Neural cell (in vitro differentiated cells): ENCODE measurements around the gene DYNC2H1. TPM values are rescaled to one million over a fixed set of nuclear protein-coding genes. Genes with fewer than 3 reads are reported as not detected.

Source experiments
- H2AFZ ChIP-seq: fragments of 200-600, 300-800 bp; sonication (generic), shearing (Covaris generic); 2 replicates; pipeline ENCODE4 v1.6.0; 2014; ENCODE audit warnings: low read depth, mild to moderate bottlenecking, antibody characterized with exemption, low read length, moderate library complexity
- H3F3A ChIP-seq: fragments of 200-600 bp; shearing (Covaris generic); 2 replicates; pipeline ENCODE4 v1.6.1; 2016; ENCODE audit warnings: mild to moderate bottlenecking, moderate library complexity, mixed read lengths, antibody characterized with exemption, low read length; ENCODE audit not compliant: insufficient read depth, poor library complexity, severe bottlenecking
- H3K27ac ChIP-seq: fragments of 200-600, 300-800 bp; sonication (generic), shearing (Covaris generic); 2 replicates; pipeline ENCODE4 v1.5.1; 2014; ENCODE audit warnings: mild to moderate bottlenecking, low read length, moderate library complexity
- H3K27me3 ChIP-seq: fragments of 300-800, 200-600 bp; sonication (generic), shearing (Covaris generic); 2 replicates; pipeline ENCODE4 v1.6.0; 2014; ENCODE audit warnings: mild to moderate bottlenecking, low read depth, low read length, moderate library complexity; ENCODE audit not compliant: insufficient read depth
- H3K36me3 ChIP-seq: fragments of 300-800, 200-600 bp; sonication (generic), shearing (Covaris generic); 2 replicates; pipeline ENCODE4 v1.5.1; 2014; ENCODE audit warnings: mild to moderate bottlenecking, antibody characterized with exemption, low read length, moderate library complexity; ENCODE audit not compliant: insufficient read depth
- H3K4me2 ChIP-seq: fragments of 300-800, 200-600 bp; sonication (generic), shearing (Covaris generic); 2 replicates; pipeline ENCODE4 v1.6.0; 2014; ENCODE audit warnings: mild to moderate bottlenecking, low read length
- H3K4me3 ChIP-seq: fragments of 300-800, 200-600 bp; sonication (generic), shearing (Covaris generic); 2 replicates; pipeline ENCODE4 v1.5.1; 2014; ENCODE audit warnings: mild to moderate bottlenecking, low read length, moderate library complexity
- H3K79me2 ChIP-seq: fragments of 200-600 bp; shearing (Covaris generic); replicated peaks from 2 replicates; pipeline ENCODE4 v1.6.0; 2014; ENCODE audit warnings: mild to moderate bottlenecking, low read length, moderate library complexity; ENCODE audit not compliant: insufficient read depth
- H3K9ac ChIP-seq: fragments of 300-800, 200-600 bp; sonication (generic), shearing (Covaris generic); 2 replicates; pipeline ENCODE4 v1.6.1; 2016; ENCODE audit warnings: mild to moderate bottlenecking, low read length, mixed read lengths
- H3K9me2 ChIP-seq: fragments of 200-600 bp; shearing (Covaris generic); 2 replicates; pipeline ENCODE4 v1.6.1; 2016; ENCODE audit warnings: mild to moderate bottlenecking, low read length, mixed read lengths; ENCODE audit not compliant: insufficient read depth
- H3K9me3 ChIP-seq: fragments of 200-600, 300-800 bp; sonication (generic), shearing (Covaris generic); 2 replicates; pipeline ENCODE4 v1.6.1; 2016; ENCODE audit warnings: mild to moderate bottlenecking, mixed run types, low read length, moderate library complexity, mixed read lengths
- H4K20me1 ChIP-seq: fragments of 200-600 bp; shearing (Covaris generic); 2 replicates; pipeline ENCODE4 v1.6.1; 2016; ENCODE audit warnings: mild to moderate bottlenecking, mixed run types; ENCODE audit not compliant: insufficient read depth
- CTCF ChIP-seq: fragments of 450-650 bp; IDR thresholded peaks from 2 replicates; pipeline ENCODE4 v1.5.1; 2014; ENCODE audit warnings: antibody characterized with exemption, mild to moderate bottlenecking, moderate library complexity; ENCODE audit not compliant: poor library complexity, severe bottlenecking
- EP300 ChIP-seq: fragments of 450-650 bp; conservative IDR thresholded peaks from 2 replicates; pipeline ENCODE4 v1.6.1; 2014; ENCODE audit warnings: antibody characterized with exemption, mild to moderate bottlenecking, moderate library complexity; ENCODE audit not compliant: poor library complexity, severe bottlenecking
- EZH2 ChIP-seq: fragments of 200-600, 300-800 bp; shearing (Covaris generic), sonication (generic); IDR thresholded peaks from 2 replicates; pipeline ENCODE4 v1.6.1; 2014; ENCODE audit warnings: antibody characterized with exemption, low read length, borderline replicate concordance, mild to moderate bottlenecking; ENCODE audit not compliant: insufficient read depth, poor library complexity, severe bottlenecking
- MXI1 ChIP-seq: fragments of 450-650 bp; conservative IDR thresholded peaks from 2 replicates; pipeline ENCODE4 v1.6.1; 2014; ENCODE audit warnings: antibody characterized with exemption, mild to moderate bottlenecking; ENCODE audit not compliant: poor library complexity, severe bottlenecking
- POLR2AphosphoS5 ChIP-seq: IDR thresholded peaks from 2 replicates; pipeline ENCODE4 v1.6.1; 2012
- RAD21 ChIP-seq: fragments of 450-650 bp; conservative IDR thresholded peaks from 2 replicates; pipeline ENCODE4 v1.6.1; 2014; ENCODE audit warnings: antibody characterized with exemption, mild to moderate bottlenecking, moderate library complexity
- REST ChIP-seq: IDR thresholded peaks from 2 replicates; pipeline ENCODE4 v1.6.1; 2012; ENCODE audit warnings: borderline replicate concordance
- SMC3 ChIP-seq: fragments of 450-650 bp; conservative IDR thresholded peaks from 2 replicates; pipeline ENCODE4 v1.6.1; 2014; ENCODE audit warnings: antibody characterized with exemption, mild to moderate bottlenecking, moderate library complexity; ENCODE audit not compliant: poor library complexity
- TAF1 ChIP-seq: IDR thresholded peaks from 2 replicates; pipeline ENCODE4 v1.6.1; 2012; ENCODE audit warnings: low read depth
- polyA plus RNA-seq: library from polyadenylated mRNA; depleted of rRNA; stranded (reverse); fragments of >200 nt; gene quantifications from 2 replicates; pipeline ENCODE4 v1.2.3, GENCODE V29; 2014

The DYNC2H1 gene
- polyA plus RNA-seq, 1 donor from 2014 or later, result 14.1 TPM

- no peaks in the 10 kb centered on the region for H3K9me3 ChIP-seq
- H3K27ac ChIP-seq, result no peak overlapping the region
- no peak overlapping the region for H3K4me2 ChIP-seq
- H3K36me3 ChIP-seq, result no peaks in the 10 kb centered on the region
- H3K4me3 ChIP-seq, result no peak overlapping the region
- no peaks in the 10 kb centered on the region for H3K27me3 ChIP-seq
- no peak for TF ChIP-seq CTCF
- no peak for TF ChIP-seq EZH2
- no peak for TF ChIP-seq REST
- TF ChIP-seq RAD21, result no peak
- no peak for TF ChIP-seq EP300
- no peak for TF ChIP-seq TAF1
- TF ChIP-seq SMC3, result no peak
- no peak for TF ChIP-seq POLR2AphosphoS5
- H3K79me2 ChIP-seq, result no peaks in the 10 kb centered on the region
- H3K9me2 ChIP-seq, result no peaks in the 10 kb centered on the region
- H2AFZ ChIP-seq, result no peak overlapping the region
- H3K9ac ChIP-seq, result no peak overlapping the region
- no peaks in the 10 kb centered on the region for H3F3A ChIP-seq
- H4K20me1 ChIP-seq, result no peaks in the 10 kb centered on the region
These were observed 327.0 kb downstream of the DYNC2H1 start for GRCh38 chr11:103436131-103436770.

GRCh38 chr11:103441021-103441420 lies 331.8 kb downstream of the DYNC2H1 start:
- Histone ChIP-seq H3K9me3 (no peaks in the 10 kb centered on the region), H4K20me1 (no peaks in the 10 kb centered on the region), H3K4me2 (no peak overlapping the region), H3F3A (no peaks in the 10 kb centered on the region), H3K9ac (no peak overlapping the region), H3K27ac (no peak overlapping the region), H3K36me3 (no peaks in the 10 kb centered on the region), H3K4me3 (no peak overlapping the region), H3K9me2 (no peaks in the 10 kb centered on the region), H2AFZ (no peak overlapping the region), H3K79me2 (no peaks in the 10 kb centered on the region), H3K27me3 (no peaks in the 10 kb centered on the region)
- TF ChIP-seq TAF1, result no peak
- no peak for TF ChIP-seq EP300
- no peak for TF ChIP-seq REST
- no peak for TF ChIP-seq SMC3
- TF ChIP-seq POLR2AphosphoS5, result no peak
- no peak for TF ChIP-seq MXI1
- TF ChIP-seq EZH2, result no peak
- TF ChIP-seq CTCF, result no peak
- no peak for TF ChIP-seq RAD21
